GM11168 (cell line): ENCODE results near the gene MTIF2.
"Not testable (repeated sequence)": the region's sequence is repeated elsewhere in the genome, so short reads cannot be mapped to it uniquely, and the experiment has no call there.

Experiments
- in situ Hi-C: fragments of 300-500 bp; cut with MboI; formaldehyde crosslinking; loops from one replicate; pipeline ENCODE4 v1.12.0; 2022; ENCODE audit warnings: low sequenced_read_pairs; ENCODE audit not compliant: unreplicated experiment

Gene MTIF2

DNA sequence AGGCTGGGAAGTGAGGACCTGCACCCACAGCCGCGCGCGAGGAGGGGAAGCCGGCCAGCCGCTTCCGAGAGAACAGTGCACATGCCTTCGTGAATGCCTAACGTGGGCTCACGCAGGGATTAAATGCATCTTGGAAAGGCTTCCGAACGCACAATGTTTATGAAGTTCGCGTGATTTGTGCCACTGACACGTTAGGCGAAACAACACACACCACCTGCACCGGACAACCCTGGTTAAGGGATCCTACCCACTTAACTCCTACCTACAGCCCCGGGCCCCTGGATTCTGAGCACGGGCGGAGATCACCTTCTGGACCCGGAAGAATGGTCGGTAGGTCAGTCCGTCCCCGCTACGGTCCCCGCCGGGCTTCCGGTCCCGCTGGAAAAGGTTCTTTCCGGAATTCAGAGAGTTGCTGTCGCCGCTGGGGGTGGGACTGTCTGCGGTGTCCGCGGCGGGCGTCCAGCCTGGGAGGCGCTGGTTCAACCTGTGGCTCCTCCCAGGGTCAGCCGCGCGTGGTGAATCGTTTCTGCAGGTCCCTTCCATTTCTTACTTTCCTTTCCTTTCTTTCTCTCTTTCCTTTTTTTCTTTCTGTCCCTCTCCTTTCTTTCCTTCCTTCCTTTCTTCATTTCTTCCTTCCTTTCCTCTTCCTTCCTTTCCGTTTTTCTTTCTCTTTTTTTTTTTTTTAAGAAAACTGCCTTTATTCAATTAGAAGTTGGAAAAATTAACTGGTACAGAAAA is at the start of gene MTIF2:
Gene MTIF2, minus strand, starts transcription at position 325 of the 738 bp plus-strand sequence. CDS start 5,373 bp downstream, outside the sequence.
- in situ Hi-C loops, result no loop called here

DNA sequence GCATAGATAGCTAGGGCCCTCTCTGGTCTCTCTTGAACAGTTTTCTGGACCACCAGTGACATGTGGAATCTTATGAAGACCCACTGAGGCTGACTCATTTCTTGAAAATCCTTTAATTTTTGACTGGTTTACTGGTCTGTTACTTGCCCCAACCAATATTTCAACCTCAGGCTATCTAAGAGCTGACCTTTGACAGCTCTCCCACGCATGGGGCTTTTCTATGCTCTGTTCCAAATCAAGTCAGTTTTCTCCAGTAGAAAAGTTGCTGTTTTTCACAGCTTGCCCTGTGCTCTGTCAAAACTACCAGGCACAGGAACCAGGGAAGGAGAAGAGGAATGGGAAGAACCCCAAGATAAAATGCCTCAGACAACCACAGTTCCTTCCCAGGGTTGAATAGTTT is 46.0 kb upstream of the MTIF2 start:
- in situ Hi-C loops, result no loop called here

- in situ Hi-C loops, result no loop called here
Observed at GRCh38 chr2:55311444-55311870, 42.4 kb upstream of the MTIF2 start.

- in situ Hi-C loops, result no loop called here
Observed at GRCh38 chr2:55309446-55309845, 40.4 kb upstream of the MTIF2 start.

DNA sequence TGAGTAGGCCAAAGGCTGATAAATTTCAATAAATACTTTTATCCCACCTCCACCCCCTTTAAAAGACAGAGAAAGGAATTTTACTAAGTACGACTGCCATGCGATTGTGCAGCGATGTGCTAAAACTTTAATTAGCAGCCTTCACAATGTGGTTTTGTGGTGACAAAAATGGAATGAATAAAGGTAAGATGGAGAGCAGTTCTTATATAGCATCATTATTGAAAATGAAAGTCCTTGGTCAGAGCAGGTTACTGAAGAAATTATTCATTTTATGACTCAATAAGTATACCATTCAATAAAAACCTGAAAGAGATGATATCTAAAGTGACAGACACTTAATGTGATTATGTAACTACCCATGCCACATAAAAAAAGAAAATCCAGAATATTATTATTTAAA is 33.2 kb upstream of the MTIF2 start:
- in situ Hi-C loops, result no loop called here

GRCh38 chr2:55301277-55301676 is 32.2 kb upstream of the MTIF2 start:
- in situ Hi-C loops, result no loop called here

DNA sequence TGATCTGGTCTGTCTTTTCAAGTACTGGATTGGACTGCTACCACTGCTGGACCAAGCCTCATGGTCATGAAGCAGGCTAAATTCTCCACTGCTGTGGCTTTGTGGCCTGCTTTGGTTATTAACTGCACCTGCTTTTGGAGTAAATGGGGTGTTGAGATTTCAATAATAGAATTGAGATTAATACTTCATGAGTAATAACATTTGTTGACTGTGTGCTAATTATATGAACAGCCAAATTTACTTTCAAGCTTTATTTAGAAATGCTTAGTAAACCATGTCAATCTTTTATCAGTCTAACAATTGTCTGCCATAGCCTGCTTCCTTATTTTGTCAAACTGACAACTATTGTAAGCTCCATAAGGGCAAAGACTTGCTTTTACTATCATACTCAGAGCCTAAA is 27.4 kb upstream of the MTIF2 start:
- in situ Hi-C loops, result no loop called here

GRCh38 chr2:55283083-55283482 is 14.1 kb upstream of the MTIF2 start:
- in situ Hi-C loops, result no loop called here

- in situ Hi-C loops, result no loop called here
Observed at GRCh38 chr2:55282110-55282917, 13.3 kb upstream of the MTIF2 start.

- in situ Hi-C loops, result not testable (repeated sequence)
Observed at GRCh38 chr2:55280851-55281546, 12.0 kb upstream of the MTIF2 start.

DNA sequence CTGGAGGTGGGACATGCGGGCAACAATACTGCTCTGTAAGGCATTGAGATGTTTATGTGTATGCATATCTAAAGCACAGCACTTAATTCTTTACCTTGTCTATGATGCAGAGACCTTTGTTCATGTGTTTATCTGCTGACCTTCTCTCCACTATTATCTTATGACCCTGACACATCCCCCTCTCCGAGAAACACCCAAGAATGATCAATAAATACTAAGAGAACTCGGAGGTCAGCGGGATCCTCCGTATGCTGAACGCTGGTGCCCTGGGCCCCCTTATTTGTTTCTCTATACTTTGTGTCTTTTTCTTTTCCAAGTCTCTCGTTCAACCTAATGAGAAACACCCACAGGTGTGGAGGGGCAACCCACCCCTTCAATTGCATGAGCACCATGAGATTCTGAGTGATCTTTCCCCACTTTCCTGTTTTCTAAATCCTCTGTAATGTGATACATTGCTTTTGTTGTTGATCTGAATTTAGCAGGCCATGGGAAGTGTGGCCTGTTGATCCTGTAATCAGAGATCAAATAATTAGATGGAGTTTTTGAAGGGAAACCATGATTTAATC is 10.9 kb upstream of the MTIF2 start:
- in situ Hi-C loops, result not testable (repeated sequence)

DNA sequence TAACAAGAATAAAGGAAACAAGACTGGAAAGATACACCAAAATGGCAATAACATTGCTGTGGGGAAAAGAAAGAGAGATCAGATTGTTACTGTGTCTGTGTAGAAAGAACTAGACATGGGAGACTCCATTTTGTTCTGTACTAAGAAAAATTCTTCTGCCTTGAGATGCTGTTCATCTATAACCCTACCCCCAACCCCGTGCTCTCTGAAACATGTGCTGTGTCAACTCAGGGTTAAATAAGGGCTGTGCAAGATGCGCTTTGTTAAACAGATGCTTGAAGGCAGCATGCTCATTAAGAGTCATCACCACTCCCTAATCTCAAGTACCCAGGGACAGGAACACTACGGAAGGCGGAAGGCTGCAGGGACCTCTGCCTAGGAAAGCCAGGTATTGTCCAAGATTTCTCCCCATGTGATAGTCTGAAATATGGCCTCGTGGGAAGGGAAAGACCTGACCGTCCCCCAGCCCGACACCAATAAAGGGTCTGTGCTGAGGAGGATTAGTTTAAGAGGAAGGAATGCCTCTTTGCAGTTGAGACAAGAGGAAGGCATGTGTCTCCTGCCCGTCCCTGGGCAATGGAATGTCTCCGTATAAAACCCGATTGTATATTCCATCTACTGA is 10.3 kb upstream of the MTIF2 start:
- in situ Hi-C loops, result not testable (repeated sequence)

- in situ Hi-C loops, result no loop called here
Observed at GRCh38 chr2:55277310-55277709, 8.3 kb upstream of the MTIF2 start.

DNA sequence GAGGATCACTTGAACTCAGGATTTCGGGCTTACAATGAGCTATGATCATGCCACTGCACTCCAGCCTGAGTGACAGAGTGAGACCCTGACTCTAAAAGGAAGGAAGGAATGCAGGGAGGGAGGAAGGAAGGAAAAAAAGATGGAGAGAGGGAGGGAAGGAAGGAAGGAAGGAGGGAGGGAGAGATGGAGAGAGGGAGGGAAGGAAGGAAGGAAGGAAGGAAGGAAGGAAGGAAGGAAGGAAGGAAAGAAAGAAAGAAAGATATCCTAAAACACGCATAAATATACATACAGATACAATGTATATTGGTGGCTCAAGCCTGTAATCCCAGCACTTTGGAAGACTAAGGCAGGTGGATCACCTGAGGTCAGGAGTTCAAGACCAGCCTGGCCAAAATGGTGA is 5.3 kb upstream of the MTIF2 start:
- in situ Hi-C loops, result not testable (repeated sequence)

DNA sequence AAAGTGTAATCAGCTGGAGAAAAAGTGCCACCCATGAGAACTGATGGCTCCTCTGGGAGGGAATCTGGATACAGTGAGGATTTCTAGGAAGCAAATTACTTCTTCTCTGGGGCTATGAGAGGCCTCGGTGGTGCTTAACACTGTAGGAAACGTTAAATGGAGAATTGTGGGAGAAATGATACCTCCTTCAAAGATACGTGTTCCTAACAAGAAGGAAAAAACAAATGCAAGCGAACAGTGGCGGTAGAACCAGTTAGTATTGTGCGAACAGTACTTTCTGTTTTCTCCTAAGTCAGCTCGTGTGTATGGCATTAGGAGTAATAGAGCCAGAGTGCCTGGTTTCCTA is 587 bp upstream of the MTIF2 start:
- in situ Hi-C loops, result no loop called here

DNA sequence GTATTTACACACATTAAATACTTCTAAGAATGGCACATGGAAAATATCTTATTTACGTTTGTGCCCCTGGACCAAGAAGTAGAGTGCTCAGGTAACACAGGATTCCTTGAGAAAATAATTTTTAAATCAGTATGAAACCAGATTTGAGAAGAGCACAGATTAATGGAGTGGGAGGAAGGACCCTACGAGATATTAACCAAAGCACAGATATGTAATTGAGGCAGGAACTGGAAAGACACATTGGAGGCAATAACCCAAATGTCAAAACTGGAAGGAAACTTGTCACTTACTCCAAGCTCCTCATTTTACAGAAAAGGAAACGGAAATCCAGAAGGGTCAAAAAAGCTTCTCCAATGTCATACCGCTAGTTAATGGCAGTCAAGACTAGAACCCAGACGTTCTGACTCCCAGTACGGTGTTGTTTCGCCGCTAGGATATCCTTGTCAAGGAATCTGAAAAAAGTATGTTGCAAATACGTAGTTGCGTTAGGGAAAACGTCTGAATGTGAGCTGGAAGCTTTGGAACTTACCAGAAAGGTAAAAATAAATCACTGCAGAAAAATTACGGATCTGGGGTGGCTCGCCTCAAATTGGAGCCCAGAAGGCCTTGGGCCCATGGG is 634 bp downstream of the MTIF2 start:
- in situ Hi-C loops, result no loop called here

GRCh38 chr2:55259586-55259985 is 9.4 kb downstream of the MTIF2 start:
- in situ Hi-C loops, result not testable (repeated sequence)

- in situ Hi-C loops, result no loop called here
Observed at GRCh38 chr2:55252832-55253231, 16.2 kb downstream of the MTIF2 start.

GRCh38 chr2:55247025-55247424 is 22.0 kb downstream of the MTIF2 start:
- in situ Hi-C loops, result no loop called here

DNA sequence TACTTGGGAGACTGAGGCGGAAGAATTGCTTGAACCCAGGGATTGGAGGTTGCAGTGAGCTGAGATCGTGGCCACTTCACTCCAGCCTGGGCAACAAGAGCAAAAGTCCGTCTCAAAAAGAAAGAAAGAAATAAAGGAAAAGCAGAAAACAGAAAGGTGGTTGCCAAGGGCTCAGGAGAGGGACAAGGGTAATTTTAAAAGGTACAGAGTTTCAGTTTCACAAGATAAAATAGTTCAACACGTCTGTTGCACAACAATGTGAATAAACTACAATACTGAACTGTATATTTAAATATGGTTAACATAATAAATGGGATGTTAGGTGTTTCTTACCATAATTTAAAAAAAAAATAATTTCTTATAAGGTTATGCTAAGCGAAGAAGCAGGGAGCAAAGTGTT is 23.6 kb downstream of the MTIF2 start:
- in situ Hi-C loops, result no loop called here
